ENCODE data around the gene HUS1.
A peak's percentile ranks its signal among the peaks of the same experiment; 100 is the strongest.
"Not testable (repeated sequence)": the region's sequence is repeated elsewhere in the genome, so short reads cannot be mapped to it uniquely, and the experiment has no call there.

Gene HUS1

DNA sequence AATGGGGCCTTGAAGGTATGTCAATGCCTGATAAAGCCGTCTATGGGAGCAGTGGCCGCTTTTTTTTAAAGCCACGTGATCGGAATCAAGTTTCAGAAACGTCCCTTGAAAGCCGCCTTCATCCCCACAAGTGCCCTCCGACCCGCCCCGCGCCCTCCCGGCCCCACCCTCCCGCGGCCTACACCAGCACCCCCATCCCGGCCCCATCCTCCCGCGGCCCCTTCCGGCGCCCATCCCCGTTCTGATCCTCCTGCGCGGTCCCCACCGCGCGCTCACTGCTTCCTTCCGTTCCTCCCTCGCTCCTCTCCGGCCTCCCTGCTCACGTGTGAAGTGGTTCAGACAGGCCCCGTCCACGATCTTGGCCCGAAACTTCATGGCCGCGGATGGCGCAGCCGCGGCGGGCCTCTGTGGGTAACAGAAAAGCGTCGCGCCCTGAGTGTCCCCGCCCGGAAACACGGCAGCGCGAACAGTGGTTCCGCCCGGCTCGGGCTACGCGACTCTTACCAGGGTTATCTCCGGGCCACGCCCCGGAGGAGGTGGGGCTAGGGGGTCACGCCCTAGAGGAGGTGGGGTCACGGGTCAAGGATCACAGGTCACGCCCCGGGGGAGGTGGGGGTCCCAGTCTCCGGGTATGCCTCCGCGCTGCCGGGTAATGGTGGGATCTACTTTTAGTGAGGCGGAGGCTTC, at the start of gene HUS1:
HUS1 (minus strand) TSS at position 471 of the 687 bp plus-strand sequence; CDS start at position 375, 96 bp downstream.
- DNase-seq (ENCODE audit: low spot score): peak; percentile 91

DNA sequence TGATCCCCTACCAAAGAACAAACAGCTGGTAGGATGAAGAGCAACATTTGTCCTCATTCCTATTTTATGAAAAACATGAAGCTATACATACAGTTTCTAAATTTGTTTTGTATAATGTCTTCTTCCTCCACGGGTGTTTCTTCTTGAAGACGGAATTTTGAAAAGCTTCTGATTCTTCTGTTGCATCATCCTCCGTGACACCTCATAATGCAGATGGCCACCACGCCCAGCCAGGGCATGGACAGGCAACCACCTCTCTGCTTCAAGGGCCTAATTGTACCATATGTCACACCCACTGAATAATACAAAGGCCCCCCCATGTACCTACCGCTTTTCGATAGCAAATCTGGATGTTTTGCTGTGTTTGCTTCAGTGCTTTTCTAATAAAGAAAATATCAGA, 49.5 kb upstream of the HUS1 start, which contains the start of gene SUN3:
SUN3 (minus strand) TSS at position 170 of the 400 bp plus-strand sequence; CDS start at position 1, 169 bp downstream.
- DNase-seq (ENCODE audit: low spot score): no peak

DNA sequence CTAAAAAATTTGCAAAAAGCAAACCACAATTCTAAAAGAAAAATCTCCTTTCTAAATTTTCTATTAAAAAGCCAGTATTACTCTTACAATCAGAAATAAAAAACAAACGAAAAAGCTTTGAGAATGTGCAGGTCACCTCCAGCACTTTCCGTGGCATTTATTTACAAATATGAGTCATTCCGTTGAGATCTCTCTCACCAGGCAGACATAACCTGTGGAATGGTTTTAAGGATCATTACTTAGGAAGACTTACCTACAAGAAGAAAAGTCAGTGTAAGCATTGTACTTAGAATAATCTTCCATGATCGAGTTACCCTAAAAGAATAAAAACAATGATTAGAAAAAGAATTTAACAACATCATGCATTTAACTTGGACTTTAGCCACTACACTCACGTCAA, 46.2 kb upstream of the HUS1 start:
- DNase-seq (ENCODE audit: low spot score): no peak

DNA sequence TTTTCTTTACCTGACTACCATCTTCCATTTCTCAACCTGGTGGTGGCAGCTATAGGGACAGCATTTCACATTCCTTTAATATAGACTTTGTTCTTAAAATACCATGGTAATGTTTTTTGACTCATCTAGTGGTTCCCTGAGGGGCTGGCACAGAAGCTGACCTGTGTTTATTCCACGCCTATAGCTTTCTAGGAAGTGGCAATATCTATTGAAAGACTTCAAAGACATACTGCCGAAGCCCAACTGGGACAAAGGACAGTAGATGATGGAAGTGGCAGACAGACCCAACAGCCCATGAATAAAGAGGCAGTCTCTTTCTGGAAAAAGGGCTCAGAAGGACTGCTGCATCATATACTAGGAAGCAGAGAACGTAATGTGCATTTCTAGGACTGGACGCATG, 38.3 kb upstream of the HUS1 start:
- no peak for DNase-seq (ENCODE audit: low spot score)

DNA sequence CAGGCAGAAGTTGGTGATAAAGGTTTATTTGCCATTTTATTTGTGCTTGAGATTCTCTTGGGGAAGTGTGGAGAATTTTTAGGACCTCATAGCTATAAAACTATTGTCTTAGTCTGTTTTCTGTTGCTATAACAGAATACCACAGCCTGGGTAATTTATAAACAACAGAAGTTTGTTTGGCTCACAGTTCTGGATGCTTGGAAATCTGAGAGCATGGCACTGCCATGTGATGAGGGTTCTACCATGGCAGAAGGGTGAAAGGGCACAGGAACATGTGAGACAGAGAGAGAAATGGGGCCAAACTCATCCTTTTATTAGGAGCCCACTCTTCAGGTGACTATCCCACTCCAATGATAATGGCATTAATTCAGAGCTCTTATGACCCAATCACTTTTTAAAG, 37.2 kb upstream of the HUS1 start:
- DNase-seq (ENCODE audit: low spot score): no peak

DNA sequence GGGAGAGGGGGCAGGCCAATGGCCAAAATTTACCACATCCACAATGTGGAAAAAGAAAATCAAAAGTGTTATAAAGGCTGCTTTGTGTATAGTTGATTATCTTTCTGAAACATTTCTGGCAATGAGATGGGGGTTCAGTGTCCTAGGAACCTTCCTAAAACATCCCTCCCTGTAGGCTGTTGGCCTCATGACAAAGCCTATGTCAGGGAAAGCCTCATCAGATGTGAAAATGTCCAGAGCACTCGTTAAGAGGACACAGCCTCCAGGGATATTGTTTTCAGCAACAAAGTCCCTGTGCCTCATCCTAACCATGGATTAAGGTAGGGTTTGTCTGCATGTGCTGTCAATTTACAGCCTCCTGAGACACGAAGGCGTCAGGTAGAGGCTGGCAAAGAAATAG, 32.5 kb upstream of the HUS1 start:
- no peak for DNase-seq (ENCODE audit: low spot score)

DNA sequence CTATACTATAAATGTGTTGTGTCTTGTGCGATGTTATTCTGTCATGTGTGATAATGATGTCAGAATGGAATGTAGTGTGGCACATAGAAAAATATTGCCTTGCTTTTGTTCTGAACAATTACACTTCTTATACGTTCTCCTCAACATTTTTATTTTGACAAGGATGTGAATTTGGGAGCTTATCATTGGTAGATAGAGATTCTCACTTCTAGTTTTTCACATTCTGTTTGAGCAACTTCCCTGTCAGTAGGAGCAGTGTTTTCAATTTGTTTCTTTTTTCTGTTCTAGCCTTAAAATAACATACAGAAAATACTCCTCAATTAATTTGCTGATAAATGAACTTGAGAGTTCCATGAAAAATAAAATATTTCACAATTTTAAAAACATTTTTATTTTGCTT, 31.9 kb upstream of the HUS1 start:
- DNase-seq (ENCODE audit: low spot score): no peak

DNA sequence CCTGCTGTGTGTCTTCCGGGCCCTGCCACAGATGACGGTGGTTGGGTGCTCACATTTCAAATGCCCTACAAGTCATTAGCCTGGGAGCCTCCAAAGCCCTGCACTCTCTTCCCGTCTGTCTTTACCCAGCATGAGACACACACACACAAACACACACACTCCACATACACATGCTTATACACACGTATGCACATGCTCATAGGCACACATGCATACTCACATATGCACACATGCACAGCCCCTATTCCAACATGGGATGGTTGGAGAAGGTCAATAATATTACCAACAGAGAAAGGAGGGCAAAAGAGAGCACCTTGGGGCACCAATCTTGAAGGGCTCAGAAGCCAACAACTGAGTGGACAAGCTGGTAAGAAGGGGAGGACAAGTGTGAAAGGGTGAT, 30.5 kb upstream of the HUS1 start:
- no peak for DNase-seq (ENCODE audit: low spot score)

DNA sequence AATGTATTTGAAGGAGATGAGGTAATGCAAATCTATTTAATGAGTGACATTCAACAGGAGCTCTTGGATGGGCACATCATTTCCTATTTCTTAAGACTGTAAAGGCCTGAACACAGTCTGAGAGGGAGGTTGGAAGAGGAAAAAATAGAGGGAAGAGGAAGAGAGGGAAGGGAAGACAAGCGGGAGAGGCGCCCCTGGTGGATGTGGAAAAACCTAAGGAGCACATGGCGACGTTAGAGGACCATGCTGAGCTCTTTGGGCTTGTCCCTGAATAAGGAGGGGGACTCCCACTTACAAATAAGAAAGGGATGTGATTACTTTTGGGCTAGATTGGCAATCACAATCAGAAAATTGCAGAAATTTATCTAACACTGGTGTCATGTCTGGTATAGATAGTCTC, 29.8 kb upstream of the HUS1 start:
- DNase-seq (ENCODE audit: low spot score): no peak

DNA sequence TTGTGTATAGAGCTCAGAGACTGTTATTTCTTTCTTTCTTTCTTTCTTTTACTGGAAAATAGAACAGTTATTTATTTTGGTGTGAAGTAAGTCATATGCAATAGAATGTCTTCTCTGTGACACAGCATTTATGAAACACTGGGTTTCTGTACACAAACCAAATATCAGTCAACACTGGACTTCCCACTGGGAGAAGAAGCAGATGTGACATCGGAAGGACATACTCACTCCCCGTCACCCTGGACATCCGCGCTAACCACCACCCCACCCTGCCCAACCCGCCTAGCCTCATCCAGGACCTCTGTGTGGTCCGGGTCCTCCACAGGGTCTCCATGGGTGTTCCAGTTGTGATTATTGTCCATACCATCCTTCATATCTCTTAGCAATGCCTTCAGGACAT, 27.5 kb upstream of the HUS1 start:
- DNase-seq (ENCODE audit: low spot score): no peak

DNA sequence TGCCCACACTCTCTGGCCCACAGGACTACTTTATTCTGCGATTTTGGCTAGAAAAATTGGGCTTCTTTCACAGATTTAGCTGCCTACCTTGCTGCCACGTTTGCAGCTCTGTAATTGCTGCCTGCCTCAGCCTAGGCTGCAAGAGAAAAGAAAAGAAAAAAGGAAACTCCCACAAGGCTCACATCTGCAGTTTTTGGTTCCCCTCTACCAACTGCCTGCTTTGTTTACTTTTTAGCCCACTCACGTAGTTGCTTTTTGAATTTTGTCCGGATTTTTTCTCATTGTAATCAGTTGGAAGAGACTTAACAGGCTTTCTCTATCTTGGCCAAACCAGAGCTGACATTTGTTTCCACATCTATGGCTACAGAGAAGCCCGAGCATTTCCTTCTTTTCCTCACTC, 25.2 kb upstream of the HUS1 start:
- peak; percentile 43 for DNase-seq (ENCODE audit: low spot score)

DNA sequence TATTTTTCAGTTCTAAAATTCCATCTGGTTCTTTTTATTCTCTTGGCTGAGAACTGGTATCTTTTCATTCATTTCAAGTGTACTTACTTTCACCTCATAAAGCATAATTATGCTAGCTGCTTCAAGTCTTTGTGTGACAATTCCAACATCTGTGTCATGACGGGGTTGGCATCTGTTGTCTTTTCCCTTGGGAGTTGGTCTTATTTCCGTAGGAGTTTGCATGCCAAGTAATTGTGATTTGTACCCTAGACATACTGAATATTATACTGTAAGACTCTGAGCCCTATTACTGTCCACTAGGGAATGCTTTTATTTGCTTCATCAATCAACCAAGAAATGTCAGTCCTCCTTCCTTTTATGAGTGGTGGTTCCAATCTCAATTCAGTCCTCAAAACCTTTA, 24.6 kb upstream of the HUS1 start:
- no peak for DNase-seq (ENCODE audit: low spot score)

DNA sequence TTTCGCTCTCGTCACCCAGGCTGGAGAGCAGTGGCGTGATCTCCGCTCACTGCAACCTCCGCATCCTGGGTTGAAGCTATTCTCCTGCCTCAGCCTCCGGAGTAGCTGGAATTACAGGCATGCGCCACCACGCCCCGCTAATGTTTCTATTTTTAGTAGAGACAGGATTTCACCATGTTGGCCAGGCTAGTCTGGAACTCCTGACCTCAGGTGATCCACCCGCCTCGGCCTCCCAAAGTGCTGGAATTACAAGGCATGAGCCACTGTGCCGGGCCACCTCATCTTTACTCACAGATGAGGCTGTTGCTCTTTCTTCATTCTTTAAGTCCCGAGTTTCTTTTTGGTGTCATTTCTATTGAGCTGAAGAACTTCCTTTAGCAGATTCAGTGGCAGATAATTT, 20.7 kb upstream of the HUS1 start:
- DNase-seq (ENCODE audit: low spot score): not testable (repeated sequence)

DNA sequence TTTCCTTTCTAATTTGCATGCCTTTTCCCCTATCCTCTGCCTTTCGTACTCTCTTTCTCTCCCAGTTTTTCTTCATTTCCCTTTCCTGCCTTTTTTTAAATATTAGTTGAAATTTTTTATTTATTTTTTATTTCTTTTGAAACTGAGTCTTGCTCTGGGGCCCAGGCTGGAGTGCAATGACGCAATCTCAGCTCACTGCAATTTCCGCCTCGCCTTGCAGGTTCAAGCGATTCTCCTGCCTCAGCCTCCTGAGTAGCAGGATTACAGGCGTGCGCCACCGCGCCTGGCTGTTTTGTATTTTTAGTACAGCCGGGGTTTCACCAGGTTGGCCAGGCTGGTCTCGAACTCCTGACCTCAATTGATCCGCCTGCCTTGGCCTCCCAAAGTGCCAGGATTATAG, 20.0 kb upstream of the HUS1 start:
- DNase-seq (ENCODE audit: low spot score): no peak

DNA sequence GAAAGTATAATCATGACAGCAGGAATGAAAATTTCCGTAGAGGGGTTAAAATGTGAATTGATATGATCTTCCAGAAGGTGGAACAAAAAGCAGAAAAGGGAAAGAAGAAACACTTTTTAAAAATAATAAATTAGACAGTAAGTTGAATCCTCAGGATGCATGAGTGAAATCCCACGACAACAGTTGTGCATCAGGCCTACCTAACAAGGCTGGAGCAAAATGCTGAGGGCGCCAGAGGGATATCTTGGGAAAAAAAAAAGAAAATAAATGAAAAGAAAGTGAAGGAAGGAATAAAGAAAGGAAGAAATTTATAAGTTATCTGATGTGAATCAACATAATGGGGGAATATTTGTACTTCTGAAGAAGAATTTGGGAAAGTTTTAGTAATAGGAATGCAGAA, 13.0 kb upstream of the HUS1 start:
- no peak for DNase-seq (ENCODE audit: low spot score)

DNA sequence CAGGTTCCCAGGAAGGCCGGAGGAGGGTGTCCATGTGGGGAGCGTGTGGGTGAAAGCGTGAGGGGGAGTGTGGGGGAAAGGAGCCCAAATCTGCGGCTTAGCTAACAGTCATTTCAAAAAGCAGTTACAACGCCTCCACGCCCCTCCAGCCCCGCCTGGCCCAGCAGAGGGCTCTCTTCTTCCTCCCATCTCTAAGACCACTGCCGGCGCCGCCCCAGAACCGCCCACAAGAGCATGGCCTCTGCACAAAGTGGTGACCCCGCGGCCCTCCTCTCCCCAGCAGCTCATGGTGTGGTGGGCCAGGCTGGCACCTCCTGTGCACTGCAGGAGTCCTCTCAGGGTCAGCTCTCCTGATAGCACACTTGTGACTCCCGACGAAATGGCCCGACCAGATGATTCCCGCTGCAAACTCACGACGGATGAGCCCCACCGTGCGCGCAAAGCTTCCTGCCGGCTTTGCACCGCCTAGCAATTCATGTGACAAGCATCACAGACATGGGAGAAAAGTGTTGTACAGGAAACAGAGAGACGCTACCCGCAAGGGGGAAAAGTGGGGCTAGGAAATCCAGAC, 12.4 kb upstream of the HUS1 start:
- DNase-seq (ENCODE audit: low spot score): peak; percentile 87

DNA sequence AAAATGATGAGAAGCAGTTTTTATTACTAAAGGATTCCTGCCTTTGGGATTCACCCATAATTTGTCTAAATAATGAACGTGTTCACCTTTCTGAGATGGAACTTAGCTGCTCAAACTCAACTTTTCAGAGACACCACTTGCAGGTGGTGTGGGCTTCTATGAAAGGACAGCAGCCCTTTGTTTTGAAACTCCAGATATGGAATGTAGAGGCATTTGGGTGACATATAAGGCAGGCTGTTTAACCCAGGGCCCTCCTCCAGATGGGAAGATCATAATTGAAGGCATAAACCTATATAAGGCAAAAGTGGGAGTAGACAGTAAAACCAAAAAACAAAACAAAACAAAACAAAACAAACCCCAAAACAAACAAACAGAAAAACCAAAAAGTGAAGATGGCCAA, 11.9 kb upstream of the HUS1 start:
- DNase-seq (ENCODE audit: low spot score): no peak

DNA sequence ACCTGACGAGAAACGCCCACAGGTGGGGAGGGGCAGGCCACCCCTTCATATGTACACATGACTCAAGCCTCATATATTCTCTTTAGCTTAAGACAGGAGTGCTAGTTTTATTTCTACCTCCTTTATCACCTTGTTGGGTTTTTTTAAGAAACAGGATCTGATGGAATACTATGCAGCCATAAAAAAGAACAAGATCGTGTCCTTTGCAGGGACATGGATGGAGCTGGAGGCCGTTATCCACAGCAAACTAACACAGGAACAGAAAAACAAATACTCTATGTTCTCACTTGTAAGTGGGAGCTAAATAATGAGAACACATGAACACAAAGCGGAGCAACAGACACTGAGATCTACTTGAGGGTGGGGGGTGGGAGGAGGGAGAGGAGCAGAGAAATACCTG, 11.2 kb upstream of the HUS1 start:
- DNase-seq (ENCODE audit: low spot score): no peak

DNA sequence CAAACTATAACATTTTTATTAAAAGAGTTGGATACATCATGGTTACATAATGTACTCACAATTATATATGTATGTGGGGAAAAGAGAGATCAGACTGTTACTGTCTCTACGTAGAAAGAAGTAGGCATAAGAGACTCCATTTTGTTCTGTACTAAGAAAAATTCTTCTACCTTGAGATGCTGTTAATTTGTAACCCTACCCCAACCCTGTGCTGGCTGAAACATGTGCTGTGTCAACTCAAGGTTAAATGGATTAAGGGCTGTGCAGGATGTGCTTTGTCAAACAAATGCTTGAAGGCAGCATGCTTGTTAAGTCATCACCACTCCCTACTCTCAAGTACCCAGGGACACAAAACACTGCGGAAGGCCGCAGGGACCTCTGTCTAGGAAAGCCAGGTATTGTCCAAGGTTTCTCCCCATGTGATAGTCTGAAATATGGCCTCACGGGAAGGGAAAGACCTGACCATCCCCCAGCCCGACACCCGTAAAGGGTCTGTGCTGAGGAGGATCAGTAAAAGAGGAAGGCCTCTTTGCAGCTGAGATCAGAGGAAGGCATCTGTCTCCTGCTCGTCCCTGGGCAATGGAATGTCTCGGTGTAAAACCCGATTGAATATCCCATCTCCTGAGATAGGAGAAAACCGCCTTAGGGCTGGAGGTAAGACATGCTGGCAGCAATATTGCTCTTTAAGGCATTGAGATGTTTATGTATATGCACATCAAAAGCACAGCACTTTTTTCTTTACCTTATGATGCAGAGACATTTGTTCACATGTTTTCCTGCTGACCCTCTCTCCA, 10.4 kb upstream of the HUS1 start:
- not testable (repeated sequence) for DNase-seq (ENCODE audit: low spot score)

DNA sequence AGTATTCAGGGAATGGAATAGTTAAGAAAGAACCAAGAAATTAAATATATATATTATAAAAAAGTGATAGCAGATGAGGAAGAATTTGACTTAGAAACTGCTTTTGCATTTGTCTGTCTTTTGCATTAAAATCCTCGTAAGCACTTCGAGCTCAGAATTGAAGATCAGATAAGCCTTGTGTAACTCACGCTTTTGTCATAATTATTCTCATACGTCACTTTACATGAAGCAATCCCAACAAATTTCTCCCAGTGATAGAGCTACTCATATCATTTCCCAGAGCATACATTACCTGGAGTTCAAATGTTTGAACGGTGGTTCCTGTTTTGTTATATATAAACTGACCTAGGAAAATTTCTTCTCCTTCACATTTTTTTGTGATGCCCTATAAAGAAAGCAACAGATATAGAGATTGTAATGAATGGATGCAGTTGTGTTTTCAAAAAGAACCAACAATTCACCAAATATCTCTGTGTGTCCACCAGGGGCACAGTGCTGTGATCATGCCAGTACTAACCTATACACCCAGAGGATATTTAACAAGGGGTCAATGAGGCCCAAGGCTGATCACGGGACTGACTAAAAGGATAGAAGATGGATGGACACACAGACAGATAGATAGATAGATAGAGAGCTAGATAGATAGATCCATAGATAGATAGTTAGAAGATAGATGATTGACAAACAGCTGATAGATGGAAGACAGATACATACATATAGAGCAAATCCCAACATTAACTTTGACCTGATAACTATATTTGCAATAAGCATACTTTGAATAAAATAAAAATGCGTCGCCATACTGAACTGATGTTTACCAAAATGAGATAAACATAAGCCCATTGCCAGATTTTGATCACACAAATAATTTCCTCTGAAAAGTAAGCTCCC, 9.3 kb upstream of the HUS1 start:
- DNase-seq (ENCODE audit: low spot score): no peak

DNA sequence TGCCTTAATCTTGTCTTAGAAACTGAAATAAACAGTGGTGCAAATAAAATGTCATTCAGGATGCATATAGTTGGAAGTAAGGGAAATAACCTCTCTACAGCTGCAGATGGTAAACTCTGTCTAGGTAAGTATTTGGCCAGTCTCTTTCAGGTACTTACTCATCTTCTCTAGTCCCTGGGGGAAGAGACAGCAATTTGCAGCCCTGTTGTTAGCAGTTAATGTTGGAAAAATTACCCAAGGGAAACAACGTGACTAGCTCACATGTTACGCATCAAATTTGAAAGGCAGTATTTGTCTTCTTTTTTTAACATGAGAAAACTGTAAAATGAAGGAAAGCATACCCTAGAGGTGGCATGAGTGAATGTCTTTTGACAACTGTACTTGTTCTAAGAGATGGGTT, 3.2 kb upstream of the HUS1 start:
- DNase-seq (ENCODE audit: low spot score): no peak

DNA sequence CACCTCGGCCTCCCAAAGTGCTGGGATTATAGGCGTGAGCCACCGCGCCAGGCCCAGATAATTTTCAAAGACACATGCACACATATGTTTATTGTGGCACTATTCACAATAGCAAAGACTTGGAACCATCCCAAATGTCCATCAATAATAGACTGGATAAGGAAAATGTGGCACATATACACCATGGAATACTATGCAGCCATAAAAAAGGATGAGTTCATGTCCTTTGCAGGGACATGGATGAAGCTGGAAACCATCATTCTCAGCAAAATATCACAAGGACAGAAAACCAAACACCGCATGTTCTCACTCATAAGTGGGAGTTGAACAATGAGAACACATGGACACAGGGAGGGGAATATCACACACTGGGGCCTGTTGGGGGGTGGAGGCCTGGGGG, 1.2 kb upstream of the HUS1 start:
- not testable (repeated sequence) for DNase-seq (ENCODE audit: low spot score)

All from germinal center (tissue), 1 donor.